ENCODE measurements around the gene TDRD15.

DNA sequence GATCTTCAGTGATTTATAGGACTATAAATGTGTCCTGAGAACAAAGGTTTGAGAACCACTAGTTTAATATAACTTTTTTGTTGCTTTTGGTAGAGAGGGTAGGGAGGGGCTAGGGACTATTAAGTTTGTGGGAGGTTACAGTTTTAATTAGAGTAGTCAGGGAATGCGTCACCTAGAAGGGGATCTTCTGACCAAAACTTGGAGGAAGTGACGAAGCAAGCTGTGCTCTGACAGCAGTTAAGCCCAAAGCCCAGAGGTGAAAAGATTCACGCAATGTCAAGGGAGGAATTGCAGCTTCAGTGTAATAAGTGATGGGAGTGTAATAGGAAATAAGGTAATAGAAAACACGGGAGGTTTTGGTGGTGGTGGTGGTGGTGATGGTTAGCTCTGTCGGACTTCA, 8.1 kb downstream of the TDRD15 start:
- TF ChIP-seq RAD21 (IDR thresholded peaks at IDR 0.05; ENCODE audit: low read length) (no peak), CTCF (conservative IDR thresholded peaks at IDR 0.05; ENCODE audit: low read depth, low read length) (no peak), POLR2A (IDR thresholded peaks at IDR 0.05; ENCODE audit: low read depth, low read length) (no peak), MAFK (IDR thresholded peaks at IDR 0.05; ENCODE audit: low read depth, low read length) (no peak), RFX5 (IDR thresholded peaks at IDR 0.05; ENCODE audit: low read depth, low read length) (no peak), USF2 (IDR thresholded peaks at IDR 0.05; ENCODE audit: low read depth, low read length) (no peak), BHLHE40 (IDR thresholded peaks at IDR 0.05; ENCODE audit: low read depth, low read length) (no peak), SMC3 (IDR thresholded peaks at IDR 0.05; ENCODE audit: low read depth, low read length) (no peak), MXI1 (IDR thresholded peaks at IDR 0.05; ENCODE audit: borderline replicate concordance, low read depth, low read length) (no peak), MAZ (IDR thresholded peaks at IDR 0.05; ENCODE audit: borderline replicate concordance, low read depth, low read length) (no peak), ELK1 (IDR thresholded peaks at IDR 0.05; ENCODE audit: borderline replicate concordance, low read depth, low read length) (no peak), RCOR1 (IDR thresholded peaks at IDR 0.05; ENCODE audit: insufficient replicate concordance, low read length) (no peak), FOS (IDR thresholded peaks at IDR 0.05; ENCODE audit: low read depth, low read length) (no peak), CHD1 (IDR thresholded peaks at IDR 0.05; ENCODE audit: low read depth, low read length) (no peak)
